ENCODE results near the gene TMEM184B. TPM values are rescaled to one million over a fixed set of nuclear protein-coding genes. Genes with fewer than 3 reads are reported as not detected.

The TMEM184B gene
- total RNA-seq, 1 experiment from 2014 or later = 89.7 TPM

DNA sequence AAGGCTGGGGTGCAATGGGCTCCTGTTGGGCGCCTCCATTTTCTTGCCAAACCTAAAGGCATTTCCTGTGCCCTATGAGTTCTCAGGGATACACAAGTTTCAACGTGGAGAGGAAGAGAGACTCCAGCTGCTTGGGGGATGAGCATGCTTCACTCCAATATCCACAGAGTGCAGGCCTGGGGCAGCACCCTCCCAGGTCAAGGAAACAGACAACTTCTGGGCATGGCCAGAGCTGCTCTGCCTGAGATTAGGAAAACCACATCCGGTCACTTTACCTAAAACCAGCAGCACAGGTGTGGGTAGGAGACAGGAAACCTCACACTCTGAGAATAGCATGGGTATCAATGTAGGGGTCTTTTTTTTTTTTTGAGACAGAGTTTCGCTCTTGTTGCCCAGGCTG lies 28.7 kb downstream of the TMEM184B start:
- ChIA-PET POLR2A (no interaction called here), CTCF (interaction anchor here (1.1 kb wide), 1 partner anchor 137 kb away, joined by 5 read pairs; no protein-coding TSS in a partner anchor)
- Mint-ChIP-seq H3K4me3 (no peak overlapping the region), H3K4me1 (peaks cover 15% of the 10 kb centered on the region), H3K27me3 (ENCODE audit: low read depth) (no peaks in the 10 kb centered on the region), H3K9me3 (no peaks in the 10 kb centered on the region), H3K27ac (peak overlapping the region; percentile 69), H3K36me3 (peaks cover 35% of the 10 kb centered on the region)
- ATAC-seq = no peak
- TF ChIP-seq ZNF396 (CRISPR knock-in tag; IDR thresholded peaks at IDR 0.05; ENCODE audit: borderline replicate concordance) (no peak), PRDM15 (CRISPR knock-in tag; IDR thresholded peaks at IDR 0.05) (no peak), EMX1 (CRISPR knock-in tag; IDR thresholded peaks at IDR 0.05) (no peak), CREM (CRISPR knock-in tag; IDR thresholded peaks at IDR 0.05) (no peak), ZNF138 (CRISPR knock-in tag; conservative IDR thresholded peaks at IDR 0.05) (no peak), MLX (CRISPR knock-in tag; IDR thresholded peaks at IDR 0.05) (no peak), ESRRA (CRISPR knock-in tag; IDR thresholded peaks at IDR 0.05; ENCODE audit: borderline replicate concordance) (no peak), ETV6 (CRISPR knock-in tag; IDR thresholded peaks at IDR 0.05) (no peak), HMGA2 (CRISPR knock-in tag; IDR thresholded peaks at IDR 0.05) (no peak), ZSCAN18 (CRISPR knock-in tag; IDR thresholded peaks at IDR 0.05) (no peak)
- TF ChIP-seq, protein P1, sequence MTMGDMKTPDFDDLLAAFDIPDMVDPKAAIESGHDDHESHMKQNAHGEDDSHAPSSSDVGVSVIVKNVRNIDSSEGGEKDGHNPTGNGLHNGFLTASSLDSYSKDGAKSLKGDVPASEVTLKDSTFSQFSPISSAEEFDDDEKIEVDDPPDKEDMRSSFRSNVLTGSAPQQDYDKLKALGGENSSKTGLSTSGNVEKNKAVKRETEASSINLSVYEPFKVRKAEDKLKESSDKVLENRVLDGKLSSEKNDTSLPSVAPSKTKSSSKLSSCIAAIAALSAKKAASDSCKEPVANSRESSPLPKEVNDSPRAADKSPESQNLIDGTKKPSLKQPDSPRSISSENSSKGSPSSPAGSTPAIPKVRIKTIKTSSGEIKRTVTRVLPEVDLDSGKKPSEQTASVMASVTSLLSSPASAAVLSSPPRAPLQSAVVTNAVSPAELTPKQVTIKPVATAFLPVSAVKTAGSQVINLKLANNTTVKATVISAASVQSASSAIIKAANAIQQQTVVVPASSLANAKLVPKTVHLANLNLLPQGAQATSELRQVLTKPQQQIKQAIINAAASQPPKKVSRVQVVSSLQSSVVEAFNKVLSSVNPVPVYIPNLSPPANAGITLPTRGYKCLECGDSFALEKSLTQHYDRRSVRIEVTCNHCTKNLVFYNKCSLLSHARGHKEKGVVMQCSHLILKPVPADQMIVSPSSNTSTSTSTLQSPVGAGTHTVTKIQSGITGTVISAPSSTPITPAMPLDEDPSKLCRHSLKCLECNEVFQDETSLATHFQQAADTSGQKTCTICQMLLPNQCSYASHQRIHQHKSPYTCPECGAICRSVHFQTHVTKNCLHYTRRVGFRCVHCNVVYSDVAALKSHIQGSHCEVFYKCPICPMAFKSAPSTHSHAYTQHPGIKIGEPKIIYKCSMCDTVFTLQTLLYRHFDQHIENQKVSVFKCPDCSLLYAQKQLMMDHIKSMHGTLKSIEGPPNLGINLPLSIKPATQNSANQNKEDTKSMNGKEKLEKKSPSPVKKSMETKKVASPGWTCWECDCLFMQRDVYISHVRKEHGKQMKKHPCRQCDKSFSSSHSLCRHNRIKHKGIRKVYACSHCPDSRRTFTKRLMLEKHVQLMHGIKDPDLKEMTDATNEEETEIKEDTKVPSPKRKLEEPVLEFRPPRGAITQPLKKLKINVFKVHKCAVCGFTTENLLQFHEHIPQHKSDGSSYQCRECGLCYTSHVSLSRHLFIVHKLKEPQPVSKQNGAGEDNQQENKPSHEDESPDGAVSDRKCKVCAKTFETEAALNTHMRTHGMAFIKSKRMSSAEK (CRISPR knock-in tag; IDR thresholded peaks at IDR 0.05; ENCODE audit: borderline replicate concordance) = no peak
- TF ChIP-seq, protein P2, sequence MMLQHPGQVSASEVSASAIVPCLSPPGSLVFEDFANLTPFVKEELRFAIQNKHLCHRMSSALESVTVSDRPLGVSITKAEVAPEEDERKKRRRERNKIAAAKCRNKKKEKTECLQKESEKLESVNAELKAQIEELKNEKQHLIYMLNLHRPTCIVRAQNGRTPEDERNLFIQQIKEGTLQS (CRISPR knock-in tag; conservative IDR thresholded peaks at IDR 0.05) = no peak
- no peak for DNase-seq (ENCODE audit: low spot score)

GRCh38 chr22:38243007-38243765 lies 29.6 kb downstream of the TMEM184B start:
- no peak for ATAC-seq
- Mint-ChIP-seq H3K27ac (no peak overlapping the region), H3K9me3 (no peaks in the 10 kb centered on the region)

More at GRCh38 chr22:38243007-38243765, 29.6 kb downstream of the TMEM184B start:
- POLR2A ChIA-PET = interaction anchor here (0.6 kb wide), 1 partner anchor 56 kb away, joined by 3 read pairs; no protein-coding TSS in a partner anchor
- peaks cover 35% of the 10 kb centered on the region for H3K36me3 Mint-ChIP-seq
- DNase-seq (ENCODE audit: low spot score) = no peak
- H3K4me1 Mint-ChIP-seq = peaks cover 15% of the 10 kb centered on the region
- TF ChIP-seq CREB1 (CRISPR knock-in tag; IDR thresholded peaks at IDR 0.05) (no peak), GTF2I (CRISPR knock-in tag; conservative IDR thresholded peaks at IDR 0.05) (no peak), PRDM15 (CRISPR knock-in tag; IDR thresholded peaks at IDR 0.05) (no peak)
- H3K4me3 Mint-ChIP-seq = no peak overlapping the region
- no peaks in the 10 kb centered on the region for H3K27me3 Mint-ChIP-seq (ENCODE audit: low read depth)
- CTCF ChIA-PET = interaction anchor here (0.6 to 1.6 kb wide), 5 partner anchors 15 to 191 kb away, joined by 3 to 6 read pairs (median 5); no protein-coding TSS in a partner anchor

Measured in WTC11 (cell line).